ENCODE data around the gene NRXN2. TPM values are rescaled to one million over a fixed set of nuclear protein-coding genes. Genes with fewer than 3 reads are reported as not detected.

NRXN2 gene
- total and polyA plus RNA-seq, 10 of the 15 experiments (the other 5 are each of a cell fraction or from before 2014, with no cell fraction given), result 0.03 to 1.4 (median 0.23) TPM

DNA sequence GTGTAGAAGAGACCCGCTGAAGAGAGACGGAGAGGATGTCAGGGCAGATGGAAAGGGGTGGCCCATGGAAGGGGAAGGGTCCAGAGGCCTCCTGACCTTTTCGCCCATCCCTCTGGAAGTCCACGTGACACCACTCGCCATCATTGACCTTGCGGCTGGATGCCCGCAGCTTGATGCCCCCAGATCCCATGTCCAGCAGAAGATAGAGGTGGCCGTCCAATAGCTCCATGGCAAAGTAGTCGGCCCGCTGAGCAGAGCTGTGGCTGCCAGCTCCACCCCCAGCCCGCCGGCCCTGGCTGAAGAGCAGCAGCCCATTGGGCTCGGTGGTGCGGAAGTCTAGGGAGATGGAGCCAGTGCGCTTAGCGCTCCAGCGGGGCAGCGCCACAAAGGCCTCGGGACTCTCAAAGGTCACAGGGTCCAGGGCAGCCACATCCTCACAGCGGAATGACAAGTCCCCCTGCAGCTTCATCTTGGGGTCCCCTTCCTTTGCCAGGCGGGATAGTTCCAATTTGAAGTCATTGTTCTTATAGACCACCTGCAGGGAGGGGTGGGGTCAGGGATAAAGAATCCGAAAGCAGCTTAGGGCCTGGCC, 55.7 kb downstream of the NRXN2 start:
- TF ChIP-seq, protein P1, sequence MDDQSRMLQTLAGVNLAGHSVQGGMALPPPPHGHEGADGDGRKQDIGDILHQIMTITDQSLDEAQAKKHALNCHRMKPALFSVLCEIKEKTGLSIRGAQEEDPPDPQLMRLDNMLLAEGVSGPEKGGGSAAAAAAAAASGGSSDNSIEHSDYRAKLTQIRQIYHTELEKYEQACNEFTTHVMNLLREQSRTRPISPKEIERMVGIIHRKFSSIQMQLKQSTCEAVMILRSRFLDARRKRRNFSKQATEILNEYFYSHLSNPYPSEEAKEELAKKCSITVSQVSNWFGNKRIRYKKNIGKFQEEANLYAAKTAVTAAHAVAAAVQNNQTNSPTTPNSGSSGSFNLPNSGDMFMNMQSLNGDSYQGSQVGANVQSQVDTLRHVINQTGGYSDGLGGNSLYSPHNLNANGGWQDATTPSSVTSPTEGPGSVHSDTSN (IDR thresholded peaks at IDR 0.05; ENCODE audit: insufficient replicate concordance, low read depth, low read length), result no peak
- TF ChIP-seq, protein P2, sequence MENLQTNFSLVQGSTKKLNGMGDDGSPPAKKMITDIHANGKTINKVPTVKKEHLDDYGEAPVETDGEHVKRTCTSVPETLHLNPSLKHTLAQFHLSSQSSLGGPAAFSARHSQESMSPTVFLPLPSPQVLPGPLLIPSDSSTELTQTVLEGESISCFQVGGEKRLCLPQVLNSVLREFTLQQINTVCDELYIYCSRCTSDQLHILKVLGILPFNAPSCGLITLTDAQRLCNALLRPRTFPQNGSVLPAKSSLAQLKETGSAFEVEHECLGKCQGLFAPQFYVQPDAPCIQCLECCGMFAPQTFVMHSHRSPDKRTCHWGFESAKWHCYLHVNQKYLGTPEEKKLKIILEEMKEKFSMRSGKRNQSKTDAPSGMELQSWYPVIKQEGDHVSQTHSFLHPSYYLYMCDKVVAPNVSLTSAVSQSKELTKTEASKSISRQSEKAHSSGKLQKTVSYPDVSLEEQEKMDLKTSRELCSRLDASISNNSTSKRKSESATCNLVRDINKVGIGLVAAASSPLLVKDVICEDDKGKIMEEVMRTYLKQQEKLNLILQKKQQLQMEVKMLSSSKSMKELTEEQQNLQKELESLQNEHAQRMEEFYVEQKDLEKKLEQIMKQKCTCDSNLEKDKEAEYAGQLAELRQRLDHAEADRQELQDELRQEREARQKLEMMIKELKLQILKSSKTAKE (IDR thresholded peaks at IDR 0.05; ENCODE audit: low read depth, poor library complexity, severe bottlenecking), result no peak
- TF ChIP-seq ZSCAN29 (IDR thresholded peaks at IDR 0.05), result no peak
- TF ChIP-seq, protein P3, sequence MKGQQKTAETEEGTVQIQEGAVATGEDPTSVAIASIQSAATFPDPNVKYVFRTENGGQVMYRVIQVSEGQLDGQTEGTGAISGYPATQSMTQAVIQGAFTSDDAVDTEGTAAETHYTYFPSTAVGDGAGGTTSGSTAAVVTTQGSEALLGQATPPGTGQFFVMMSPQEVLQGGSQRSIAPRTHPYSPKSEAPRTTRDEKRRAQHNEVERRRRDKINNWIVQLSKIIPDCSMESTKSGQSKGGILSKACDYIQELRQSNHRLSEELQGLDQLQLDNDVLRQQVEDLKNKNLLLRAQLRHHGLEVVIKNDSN (IDR thresholded peaks at IDR 0.05; ENCODE audit: borderline replicate concordance, extremely low read length, insufficient read depth, low read depth, low read length), result peak; percentile 2
- Histone ChIP-seq H3K4me1 (ENCODE audit: control insufficient read depth, insufficient read depth, low read length) (peaks cover 3% of the 10 kb centered on the region; the same call in 1 of the 2 replicates), H3K36me3 (ENCODE audit: control insufficient read depth in 2 of 2, insufficient read depth in 2 of 2, low read length in 1 of 2) (no peaks in the 10 kb centered on the region), H2AFZ (ENCODE audit: control insufficient read depth, low read depth, low read length) (no peak overlapping the region), H3K4me3 (no peak overlapping the region), H3K27ac (ENCODE audit: control insufficient read depth, insufficient read depth) (no peak overlapping the region), H3K9ac (ENCODE audit: control insufficient read depth, insufficient read depth, low read length) (no peak overlapping the region), H4K20me1 (ENCODE audit: control insufficient read depth, insufficient read depth) (no peaks in the 10 kb centered on the region), H3K79me2 (ENCODE audit: control insufficient read depth, insufficient read depth, low read length) (no peaks in the 10 kb centered on the region), H3K27me3 (replicated peaks in 1 of 2; ENCODE audit: control insufficient read depth in 2 of 2, insufficient read depth in 2 of 2, low read length in 1 of 2) (peaks cover 0 to 3% of the 10 kb centered on the region in 2 experiments; a peak in 2 of 4 replicates), H3K9me3 (replicated peaks; ENCODE audit: control insufficient read depth, insufficient read depth, low read length) (no peaks in the 10 kb centered on the region), H3K4me2 (ENCODE audit: control insufficient read depth, insufficient read depth) (no peak overlapping the region)
- FAIRE-seq, result no peak
- WGBS (ENCODE audit: insufficient coverage, insufficient replicate concordance, low lambda C conversion rate, missing lambda C conversion rate), result 57% methylated on average over 21 of the region's 22 CpGs
- CTCF ChIA-PET, result no interaction called here
- in situ Hi-C loops (cut with MboI) (no loop called here), intact Hi-C loops (cut with micrococcal nuclease; ENCODE audit: unreplicated experiment) (no loop called here)
- no TSS peak for BruUV-seq (replicated peaks)
- POLR2A ChIA-PET, result no interaction called here
- no peak for DNase-seq (ENCODE audit: low read depth, low spot score)
- SMC1A ChIA-PET (ENCODE audit: uncharacterized antibody, unreplicated experiment), result no interaction called here
- RAD21 ChIA-PET (ENCODE audit: unreplicated experiment), result no interaction called here
- no peak for ATAC-seq
